Measurements from ENCODE around the gene DNAJB1.
"Not testable (repeated sequence)": the region's sequence is repeated elsewhere in the genome, so short reads cannot be mapped to it uniquely, and the experiment has no call there.

Gene DNAJB1

DNA sequence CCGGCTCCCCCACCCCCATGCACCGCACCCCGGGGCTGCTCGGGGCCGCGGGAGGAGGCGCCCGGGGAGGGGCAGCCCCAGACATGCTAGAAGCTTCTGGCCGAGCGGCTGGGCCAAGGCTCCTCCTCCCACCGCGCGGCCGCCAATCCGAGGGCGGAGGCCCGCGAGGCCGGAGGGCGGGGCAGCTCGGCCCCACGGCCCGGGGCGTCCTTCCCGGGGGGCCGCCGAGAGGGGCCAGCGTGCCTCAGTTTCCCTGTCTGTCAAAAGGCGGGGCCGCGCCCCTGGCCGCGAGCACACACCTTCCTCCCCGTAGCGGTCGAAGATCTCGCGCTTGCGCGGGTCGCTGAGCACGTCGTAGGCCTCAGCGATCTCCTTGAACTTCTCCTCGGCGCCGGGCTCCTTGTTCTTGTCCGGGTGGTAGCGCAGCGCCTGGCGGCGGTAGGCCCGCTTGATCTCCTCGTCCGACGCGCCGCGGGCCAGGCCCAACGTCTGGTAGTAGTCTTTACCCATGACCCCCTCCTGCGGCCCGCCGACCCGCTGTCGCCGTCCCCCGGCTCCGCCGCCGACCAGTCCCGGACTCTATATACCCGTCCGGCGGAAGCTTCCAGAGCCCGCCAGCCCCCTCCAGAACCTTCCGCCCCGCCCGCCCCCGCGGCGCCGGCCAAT lies at the start of gene DNAJB1:
Gene DNAJB1 (minus strand): TSS at position 558 of the 666 bp plus-strand sequence. CDS start 48 bp downstream, at position 510.
- no peak for DNase-seq

DNA sequence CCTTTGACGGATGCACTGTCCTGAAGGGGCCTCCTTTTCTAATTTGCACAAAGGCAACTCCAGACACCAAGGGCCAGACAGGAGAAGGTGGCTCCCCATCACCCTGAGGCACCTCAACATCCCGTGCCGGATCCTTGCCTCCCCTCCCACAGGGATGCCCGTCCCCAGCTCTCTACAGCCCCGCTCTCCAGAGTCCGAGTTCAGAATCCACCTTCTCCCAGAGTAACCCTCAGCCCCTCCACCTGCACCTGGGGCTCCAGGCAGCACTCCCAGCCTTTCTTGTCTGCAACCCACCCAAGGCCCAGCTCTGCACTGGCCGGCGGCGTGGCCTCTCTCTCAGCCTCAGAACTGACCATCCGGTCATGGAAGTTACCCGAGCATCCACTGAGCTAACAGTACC lies 48.9 kb upstream of the DNAJB1 start:
- DNase-seq, result no peak

DNA sequence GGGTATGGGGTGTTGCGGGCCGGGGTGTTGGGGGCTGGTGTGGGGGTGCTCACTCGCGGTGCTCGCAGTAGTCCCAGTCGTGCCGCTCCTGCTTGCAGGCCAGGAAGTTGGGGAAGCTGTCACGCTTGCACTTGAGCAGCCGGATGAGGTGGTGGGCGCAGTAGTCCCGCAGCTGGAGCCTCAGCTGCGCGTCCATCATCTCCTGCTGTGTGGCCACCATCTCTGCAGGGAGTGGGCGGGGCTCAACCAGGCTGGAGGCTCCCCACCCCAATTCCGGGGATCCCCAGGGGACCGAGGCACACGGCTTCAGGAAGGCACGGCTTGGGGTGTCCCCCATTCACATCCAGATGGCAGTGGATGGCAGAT lies 48.5 kb upstream of the DNAJB1 start:
- no peak for DNase-seq

DNA sequence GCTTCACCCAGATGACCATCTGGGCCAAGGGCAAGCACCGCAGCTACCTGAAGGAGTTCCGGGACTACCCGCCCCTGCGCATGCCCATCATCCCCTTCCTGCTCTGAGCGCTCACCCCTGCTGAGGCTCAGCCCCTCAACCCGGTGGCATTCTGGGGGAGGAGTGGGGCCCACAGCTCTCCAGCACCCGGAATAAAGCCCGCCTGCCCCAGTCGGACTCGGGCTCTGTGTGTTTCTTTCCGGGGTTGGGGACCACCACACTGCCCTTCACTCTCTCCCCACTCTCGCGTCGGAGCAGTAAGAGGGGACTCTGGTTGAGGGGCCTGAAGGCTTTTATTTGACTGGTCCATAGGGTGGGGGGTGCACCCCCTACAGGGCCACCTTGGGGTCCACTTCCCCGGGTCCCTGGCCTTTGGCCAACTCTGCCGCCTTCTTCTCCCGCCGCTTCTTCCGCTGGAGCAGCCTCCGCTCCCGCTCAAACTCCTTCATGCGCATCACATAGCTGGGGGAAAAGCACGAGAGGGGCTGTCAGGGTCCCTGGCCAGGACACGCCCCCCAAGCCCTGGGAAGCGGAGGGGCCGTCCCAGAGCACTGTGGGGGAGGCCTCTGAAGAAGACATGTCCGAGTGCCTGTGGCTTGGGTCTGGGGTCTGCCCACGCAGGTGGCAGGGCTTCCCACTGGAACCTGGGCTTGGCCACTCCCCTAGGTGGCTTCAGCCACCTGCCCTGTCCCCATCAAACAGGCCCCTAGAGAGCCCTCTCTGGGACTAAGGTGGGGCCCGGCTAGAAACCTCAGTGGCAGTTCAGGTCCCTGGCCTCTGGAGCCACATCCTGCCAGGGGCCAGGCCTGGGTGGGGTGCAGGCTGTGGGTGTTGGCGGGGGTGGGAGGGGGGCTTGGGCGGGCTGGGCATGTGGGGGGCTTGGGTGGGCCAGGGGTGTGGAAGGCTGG lies 47.8 kb upstream of the DNAJB1 start:
- DNase-seq, result no peak

DNA sequence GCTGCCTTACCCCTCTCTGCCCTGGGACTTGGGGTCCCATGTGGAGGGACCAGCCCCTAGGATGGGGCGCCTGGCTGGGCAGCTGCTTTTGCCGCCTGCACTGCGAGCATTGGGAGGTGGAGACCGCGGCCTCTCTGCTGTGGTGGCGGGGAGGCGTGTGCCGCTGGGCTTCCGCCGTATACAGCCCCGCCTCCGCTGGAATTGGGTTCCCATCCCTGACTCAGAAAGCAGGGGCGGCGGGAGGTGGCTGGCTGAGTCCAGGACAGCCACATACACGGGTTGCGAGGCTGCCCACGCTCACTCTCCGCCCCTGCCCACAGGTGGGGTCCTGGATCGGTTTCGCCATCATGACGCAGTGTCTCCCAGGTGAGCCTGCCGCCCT lies 47.1 kb upstream of the DNAJB1 start:
- DNase-seq, result no peak

DNA sequence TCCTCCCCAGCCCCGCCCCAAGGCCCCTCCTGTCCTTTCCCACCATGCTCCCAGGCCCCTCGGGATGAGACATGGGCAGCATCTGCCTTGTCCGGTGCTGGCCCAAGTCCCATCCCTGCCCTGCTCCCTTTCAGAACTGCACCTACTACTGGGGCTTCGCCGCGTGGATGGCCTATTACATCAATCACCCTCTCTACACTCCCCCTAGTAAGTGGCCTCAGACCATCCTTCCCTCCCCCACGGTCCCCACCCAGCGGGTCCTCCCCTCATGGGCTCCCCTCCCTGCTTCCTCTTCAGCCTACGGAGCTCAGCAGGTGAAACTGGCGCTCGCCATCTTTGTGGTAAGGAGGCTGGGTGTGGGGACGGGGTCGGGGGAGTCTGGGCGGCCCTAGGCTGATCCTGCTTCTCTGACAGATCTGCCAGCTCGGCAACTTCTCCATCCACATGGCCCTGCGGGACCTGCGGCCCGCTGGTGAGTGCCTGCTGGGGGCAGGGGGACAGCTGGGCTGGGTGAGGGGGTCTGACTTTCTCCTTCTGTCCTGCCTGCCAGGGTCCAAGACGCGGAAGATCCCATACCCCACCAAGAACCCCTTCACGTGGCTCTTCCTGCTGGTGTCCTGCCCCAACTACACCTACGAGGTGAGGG lies 46.6 kb upstream of the DNAJB1 start:
- not testable (repeated sequence) for DNase-seq

DNA sequence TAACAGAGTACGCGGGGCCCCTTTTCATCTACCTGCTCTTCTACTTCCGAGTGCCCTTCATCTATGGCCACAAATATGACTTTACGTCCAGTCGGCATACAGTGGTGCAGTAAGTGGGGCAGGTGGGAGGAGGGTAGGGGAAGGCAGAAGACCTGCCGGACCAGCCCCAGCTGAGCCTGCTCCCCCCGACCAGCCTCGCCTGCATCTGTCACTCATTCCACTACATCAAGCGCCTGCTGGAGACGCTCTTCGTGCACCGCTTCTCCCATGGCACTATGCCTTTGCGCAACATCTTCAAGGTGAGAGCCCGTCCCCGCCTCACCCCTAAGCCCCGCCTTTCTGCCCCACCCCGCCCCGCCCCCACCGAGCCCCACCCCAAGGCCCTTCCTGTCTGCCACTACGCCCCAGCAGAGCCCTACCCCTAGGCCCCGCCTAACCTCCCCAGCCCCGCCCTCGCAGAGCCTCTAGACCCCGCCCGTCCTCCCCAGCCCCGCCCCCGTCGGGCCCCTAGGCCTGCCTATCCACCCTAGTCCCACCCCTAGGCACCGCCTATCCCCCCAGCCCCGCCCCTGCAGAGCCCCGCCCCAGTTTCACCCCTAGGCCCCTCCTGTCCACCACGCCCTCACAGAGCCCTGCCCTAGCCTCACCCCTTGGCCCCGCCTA lies 45.9 kb upstream of the DNAJB1 start:
- no peak for DNase-seq

DNA sequence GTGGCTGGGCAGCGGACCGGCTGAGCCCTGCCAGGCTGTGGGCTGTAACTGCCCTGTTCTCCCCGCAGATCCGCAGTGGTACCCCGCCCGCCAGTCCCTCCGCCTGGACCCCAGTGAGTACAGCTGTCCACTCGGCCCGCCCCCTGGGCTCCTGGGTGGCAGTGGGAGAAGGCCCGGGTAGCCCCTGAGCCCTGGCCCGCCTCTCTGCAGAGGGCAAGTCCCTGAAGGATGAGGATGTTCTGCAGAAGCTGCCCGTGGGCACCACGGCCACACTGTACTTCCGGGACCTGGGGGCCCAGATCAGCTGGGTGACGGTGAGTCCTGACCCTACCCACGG lies 45.4 kb upstream of the DNAJB1 start:
- DNase-seq, result no peak

DNA sequence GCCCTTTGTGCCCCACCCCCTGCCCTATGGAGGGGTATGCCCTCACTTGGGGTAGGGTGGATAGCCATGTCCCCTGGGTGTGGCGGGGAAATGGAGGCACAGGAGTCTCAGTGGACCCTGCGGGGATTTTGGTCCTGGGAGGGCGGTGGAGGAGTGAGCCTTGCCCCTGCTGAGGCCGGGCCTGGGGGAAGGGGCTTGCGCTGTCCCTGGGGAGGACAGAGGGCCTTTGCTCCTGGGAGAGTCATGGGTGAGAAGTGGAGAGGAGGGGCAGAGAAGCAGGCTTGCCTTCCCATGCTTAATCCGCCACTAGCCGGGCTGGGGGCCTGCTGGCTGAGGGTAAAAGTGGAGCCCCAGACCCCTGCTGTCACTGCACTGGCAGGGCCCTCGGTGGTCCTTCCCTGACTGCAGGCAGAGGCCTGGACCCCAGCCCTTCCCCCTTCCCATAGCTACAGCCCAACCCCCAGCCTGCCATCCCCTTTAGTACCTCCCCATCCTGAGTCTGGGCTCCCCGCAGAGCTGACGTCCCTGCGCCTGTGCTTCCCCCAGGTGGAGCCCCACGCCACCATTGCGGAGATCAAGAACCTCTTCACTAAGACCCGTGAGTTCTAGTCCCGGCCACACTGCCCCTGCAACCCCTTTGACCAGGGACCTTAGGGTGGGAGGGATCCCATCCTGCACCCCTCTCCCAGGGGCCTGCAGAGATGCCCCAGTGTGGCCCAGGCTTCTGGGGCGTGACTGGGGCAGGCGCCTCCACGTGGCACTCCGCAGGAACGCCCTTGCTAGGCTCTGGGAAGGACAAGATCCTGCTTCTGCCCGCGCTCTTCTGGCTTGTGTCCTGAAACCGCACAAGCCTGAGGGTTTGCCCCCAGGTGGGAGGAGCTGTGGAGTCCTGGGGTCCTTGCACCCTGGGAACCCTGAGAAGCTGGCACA lies 44.7 kb upstream of the DNAJB1 start:
- DNase-seq, result no peak

DNA sequence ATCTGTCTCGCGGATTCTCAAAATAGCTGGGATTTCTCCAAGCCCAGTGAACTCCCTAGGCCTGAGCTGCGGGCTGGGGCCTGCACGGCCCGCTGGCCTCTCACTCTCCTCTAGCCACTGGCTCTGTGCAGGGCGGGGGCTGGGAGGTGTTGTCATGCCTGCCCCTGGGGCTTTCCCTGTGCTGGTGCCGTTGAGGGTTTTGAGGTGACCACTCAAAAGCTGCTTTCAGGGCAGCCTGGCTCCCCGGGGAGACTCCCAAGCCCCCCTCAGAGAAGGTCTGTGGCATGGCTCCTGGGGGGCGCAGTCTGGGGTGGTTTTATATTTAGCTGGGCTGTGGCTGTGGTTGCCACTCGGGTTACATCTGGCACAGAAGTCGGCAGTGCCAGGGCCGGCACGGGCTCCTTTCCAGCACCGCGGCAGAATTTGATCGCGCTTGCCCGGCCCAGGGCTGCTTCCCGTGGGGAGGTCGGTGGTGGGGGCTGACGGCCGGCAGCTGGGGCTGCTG lies 43.7 kb upstream of the DNAJB1 start:
- no peak for DNase-seq

DNA sequence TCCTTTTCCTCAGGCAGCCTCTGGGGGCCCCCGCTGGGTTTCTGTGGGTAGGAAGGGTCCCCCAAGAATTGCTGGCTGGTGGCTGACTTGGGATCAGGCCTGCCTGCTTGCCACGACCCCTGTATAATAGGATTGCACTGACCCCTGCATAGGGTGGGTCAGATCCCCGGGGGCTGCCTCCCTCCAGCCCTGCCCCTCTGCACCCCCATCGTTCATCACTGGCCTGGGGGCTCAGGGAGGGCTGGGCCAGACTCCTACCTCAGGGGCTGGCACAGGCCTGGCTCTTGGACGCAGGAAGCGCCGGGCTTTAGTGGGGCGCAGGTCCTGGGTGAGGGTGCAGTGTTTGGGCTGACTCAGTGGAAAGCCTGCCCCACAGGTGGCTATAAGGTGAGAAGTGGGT lies 43.1 kb upstream of the DNAJB1 start:
- DNase-seq, result no peak

DNA sequence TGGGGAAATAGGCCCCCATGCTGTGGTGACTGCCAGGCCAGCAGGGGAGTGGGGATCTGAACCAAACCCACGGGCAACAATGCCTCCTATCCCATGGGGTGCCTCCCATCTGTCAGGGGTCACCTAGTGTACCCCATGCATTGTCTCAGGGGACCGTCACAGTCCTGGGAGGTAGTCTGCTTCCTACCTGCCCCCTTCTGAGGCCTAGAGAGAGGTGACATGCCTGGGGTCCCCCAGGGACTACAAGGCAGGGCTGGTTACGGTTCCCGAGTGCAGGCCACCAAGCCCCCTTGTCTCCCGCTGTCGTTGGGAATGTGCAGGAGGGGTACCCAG lies 42.5 kb upstream of the DNAJB1 start:
- no peak for DNase-seq

DNA sequence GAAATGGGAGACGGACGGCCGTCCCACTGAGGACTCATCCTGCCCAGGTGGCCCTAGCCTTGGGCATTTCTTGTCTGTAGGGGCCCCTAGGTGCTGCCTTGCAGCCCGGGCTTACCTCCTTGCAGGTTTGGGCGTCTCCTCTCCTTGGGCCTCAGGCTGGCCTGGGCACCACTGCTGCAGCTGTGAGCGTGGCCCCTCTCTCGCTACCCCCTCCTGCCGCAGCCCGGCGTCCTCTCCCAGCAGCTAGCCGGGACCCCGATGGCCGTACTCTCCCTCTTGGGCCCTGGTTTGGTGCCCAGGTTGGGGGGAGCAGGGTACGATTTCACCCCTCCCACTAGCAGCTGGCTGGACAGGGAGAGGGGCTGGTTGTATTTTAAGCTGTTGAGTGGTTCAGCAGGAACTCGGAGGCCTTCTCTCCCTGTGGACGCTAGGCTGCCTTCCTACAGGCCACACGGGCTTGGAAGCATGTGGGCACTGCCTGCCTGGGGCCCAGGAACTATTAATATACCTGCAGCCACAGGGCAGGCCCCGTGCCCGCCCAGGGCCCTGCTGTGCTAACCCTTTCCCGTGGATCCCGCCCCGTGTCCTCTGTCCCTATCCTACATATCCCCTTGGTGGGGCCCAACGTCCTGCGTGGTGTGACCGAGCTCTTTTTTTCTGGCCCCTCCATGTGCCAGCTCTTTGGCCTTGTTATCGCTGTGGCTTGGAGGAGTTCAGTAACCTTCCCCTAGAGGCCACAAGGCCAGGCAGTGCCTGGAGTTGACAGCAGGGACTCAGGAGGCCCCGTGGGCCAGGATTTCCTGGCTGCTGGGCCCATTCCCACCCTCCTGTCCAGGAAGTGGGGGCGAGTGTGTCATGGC lies 41.9 kb upstream of the DNAJB1 start:
- no peak for DNase-seq

DNA sequence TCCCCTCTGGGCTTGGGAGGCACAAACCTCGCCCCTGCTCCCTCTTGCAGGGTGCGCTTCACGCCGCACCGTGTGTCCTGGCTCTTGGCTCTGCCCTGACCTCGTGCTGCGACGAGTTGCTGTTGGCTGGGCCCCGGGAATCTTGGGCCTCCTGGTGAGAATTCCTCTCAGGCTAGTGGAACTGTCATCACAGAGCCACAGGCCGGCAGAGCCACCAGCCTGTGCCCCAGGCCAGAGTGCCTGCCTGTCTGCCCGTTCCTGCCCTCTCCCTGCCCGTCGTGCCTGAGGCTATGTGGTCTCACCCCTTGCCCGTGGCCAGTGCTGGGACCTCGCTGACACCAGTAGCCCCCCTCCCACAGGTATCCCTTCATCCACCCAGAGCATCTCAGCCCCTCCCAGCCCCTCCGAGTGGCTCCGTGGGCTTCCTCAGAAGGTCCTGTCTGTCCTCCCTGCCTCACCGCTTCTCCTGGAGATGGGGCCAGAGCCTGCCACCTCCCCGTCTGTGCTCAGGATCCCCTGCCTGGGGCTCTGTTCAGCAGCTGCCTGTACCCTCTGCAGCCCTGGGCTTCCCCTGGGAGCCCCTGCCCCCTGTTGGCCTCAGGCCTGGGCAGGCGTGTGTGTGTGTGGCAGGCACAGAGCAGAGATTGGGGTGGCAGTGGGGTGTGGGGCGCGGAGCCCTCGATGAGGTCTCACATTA lies 40.3 kb upstream of the DNAJB1 start:
- no peak for DNase-seq

DNA sequence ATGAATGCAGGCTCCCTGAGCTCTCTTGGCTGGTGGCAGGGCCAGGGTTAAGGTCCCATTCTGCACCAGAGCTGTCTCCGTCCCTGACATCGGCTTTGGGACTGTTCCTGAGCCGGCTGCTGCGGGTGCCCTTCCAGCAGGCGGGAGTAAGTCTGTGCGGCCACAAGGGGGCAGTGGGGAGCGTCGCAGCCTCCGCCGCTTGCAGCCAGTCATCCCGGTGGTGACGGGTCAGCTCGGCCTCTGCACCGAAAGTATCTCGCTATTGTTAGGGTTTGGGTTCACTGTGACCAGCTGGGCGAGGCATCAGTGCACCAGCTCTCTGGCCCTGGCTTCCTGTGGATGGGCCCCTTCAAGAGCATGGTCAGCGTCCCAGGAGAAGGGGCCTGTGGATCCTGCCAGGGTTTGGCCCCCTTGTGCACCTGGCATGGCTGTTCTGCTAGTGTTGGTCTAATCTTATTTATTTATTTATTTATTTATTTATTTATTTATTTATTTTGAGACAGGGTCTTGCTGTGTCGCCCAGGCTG lies 38.5 kb upstream of the DNAJB1 start:
- DNase-seq, result peak; percentile 22

DNA sequence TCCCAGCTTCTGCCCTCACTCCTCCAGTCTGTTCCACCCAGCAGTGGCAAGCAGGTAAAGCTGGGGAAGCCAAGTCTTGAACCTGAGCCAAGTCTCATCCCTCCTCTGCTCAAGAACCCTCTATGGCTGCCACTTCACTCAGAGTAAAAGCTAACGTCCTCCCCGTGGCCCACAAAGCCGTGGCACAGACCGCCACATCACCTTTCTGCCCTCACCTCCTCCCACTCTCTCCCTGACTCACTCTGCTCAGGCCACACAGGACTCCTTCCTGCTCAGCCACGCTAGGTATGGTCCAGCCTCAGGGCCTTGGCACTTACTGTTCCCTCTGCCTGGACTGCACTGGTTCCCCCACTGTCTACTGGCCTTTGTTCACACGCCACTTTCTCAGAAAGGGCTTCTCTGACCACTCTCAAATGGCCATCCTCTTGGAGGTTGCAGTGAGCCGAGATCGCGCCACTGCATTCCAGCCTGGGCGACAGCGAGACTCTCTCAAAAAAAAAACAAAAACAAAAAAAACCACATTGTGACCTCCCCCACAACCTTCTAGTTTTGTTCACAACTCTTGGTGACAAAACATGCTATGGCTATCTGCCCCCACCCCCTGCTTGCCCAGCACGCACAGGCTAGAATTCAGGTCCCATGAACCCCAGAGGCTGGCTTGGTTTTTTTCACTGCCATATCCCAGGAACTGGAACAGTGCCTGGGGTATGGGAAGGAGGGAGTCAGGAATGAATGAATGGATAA lies 37.9 kb upstream of the DNAJB1 start:
- no peak for DNase-seq

DNA sequence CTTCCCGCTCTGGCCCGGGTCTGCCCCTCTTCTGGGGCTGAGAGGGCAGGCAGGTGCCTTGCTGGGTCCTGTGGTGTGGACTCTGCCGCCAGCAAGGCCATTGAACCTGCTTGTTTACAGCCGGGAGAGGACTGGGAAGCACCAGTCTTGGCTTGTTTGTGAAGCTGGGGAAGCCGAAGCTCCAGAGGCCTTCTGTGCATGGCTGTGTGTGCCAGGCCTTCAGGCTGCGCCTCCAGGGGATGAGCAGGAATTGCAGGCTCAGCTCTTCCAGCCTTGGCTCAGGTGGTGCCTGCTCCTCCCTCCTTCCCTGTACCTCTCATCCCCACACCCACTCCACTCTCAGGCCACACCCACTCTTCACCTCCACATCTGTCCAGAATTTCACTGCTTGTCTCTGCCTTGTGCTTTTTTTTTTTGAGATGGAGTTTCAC lies 36.2 kb upstream of the DNAJB1 start:
- DNase-seq, result no peak

DNA sequence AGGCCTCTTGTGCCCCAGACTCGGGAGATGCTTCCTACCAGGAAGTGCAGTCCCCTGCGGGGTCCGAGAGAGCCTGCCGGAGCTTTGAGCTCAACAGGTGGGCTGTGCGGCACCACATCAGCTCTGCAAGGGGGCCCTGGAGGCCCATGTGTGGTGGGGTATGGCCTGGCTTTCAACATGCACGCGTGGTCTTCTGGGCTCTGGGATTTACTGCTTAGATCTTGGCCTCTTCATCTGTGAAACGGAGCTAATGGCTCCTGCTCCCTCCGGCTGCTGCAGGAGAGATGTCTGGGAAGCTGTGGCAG lies 35.7 kb upstream of the DNAJB1 start:
- DNase-seq, result no peak

DNA sequence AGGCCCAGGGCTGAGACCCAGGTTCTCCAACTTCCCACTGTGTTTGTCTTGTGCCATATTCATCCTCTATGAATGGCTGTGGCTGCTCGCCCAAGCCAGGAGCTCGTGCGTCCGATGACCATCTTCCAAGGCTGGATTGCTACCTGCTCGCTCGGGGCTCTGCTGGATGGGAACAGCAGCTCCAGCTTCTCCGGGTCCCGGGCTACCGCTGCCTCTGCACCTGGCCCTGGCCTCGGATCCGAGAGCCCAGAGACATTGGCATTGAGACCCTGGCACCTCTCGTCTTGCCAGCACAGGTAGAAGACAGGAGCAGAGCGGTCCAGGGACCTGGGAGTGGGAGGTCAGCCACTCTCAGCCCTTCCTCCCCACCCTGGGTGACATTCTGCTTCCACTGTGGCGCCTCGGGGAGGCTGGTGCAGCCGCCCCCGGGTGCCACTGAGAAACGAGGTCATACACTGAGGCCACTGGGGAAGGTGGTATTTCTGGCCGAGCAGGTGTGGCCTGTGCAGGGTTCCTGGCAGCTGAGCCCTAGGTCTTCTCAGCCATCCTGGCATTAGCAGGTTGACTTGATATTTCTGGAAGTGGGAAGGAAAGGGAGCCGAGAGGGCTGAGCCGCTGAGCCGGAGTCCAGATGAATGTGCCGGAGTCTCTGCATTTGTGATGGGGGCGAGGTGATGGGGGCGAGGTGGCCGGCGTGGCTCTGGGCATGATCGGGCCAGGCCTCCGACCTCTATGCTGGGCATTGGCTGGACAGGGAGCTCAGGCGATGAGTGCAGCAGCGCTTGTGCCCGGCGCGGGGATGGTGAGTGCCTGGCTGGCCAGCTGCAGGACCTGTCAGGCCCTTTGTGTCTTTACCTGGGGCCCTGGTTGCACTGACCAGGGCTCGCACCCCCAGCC lies 35.1 kb upstream of the DNAJB1 start:
- no peak for DNase-seq

Measured in NCI-H526 treated with DMSO at 0.1 percent for 48 hours (cell line).